ENCODE results near the gene PTPN20. TPM values are rescaled to one million over a fixed set of nuclear protein-coding genes. Genes with fewer than 3 reads are reported as not detected.

PTPN20 gene
- total and polyA plus RNA-seq, 10 donors = 0.39 to 13.9 (median 2.8) TPM

- Histone ChIP-seq H3K27ac (no peak overlapping the region), H3K4me1 (peaks cover 0 to 13% (median 5%) of the 10 kb centered on the region in 6 donors), H3K36me3 (no peaks in the 10 kb centered on the region), H3K9me3 (no peaks in the 10 kb centered on the region), H3K4me3 (no peak overlapping the region), H3K27me3 (replicated peaks in 1 of 7) (no peaks in the 10 kb centered on the region)
- no peak for TF ChIP-seq POLR2AphosphoS5 (IDR thresholded peaks at IDR 0.05)
- TF ChIP-seq POLR2A (IDR thresholded peaks at IDR 0.05) = no peak
- no peak for TF ChIP-seq CTCF (IDR thresholded peaks at IDR 0.05 in 8 of 11, conservative IDR thresholded peaks at IDR 0.05 in 3 of 11)
- peak; percentile 55 for DNase-seq
- WGBS, 5 donors = 82 to 90% (median 87%) methylated on average over 5 to 6 of the region's 6 CpGs
- intact Hi-C loops (cut with DNase I; ENCODE audit: low total_unique reads) = no loop called here
Observed at GRCh38 chr10:47049906-47050305, 138.7 kb downstream of the PTPN20 start.

- intact Hi-C loops (cut with DNase I; ENCODE audit: low total_unique reads) = no loop called here
- WGBS, 5 donors = 87 to 94% (median 90%) methylated on average over 16 of the region's 16 CpGs
- H3K36me3 ChIP-seq = no peaks in the 10 kb centered on the region
- no peaks in the 10 kb centered on the region for H3K27me3 ChIP-seq (replicated peaks in 1 of 7)
- peaks cover 0 to 17% (median 9%) of the 10 kb centered on the region in 6 donors for H3K4me1 ChIP-seq
- H3K4me3 ChIP-seq = no peak overlapping the region
- no peak overlapping the region for H3K27ac ChIP-seq
- TF ChIP-seq POLR2AphosphoS5 (IDR thresholded peaks at IDR 0.05) (no peak), CTCF (IDR thresholded peaks at IDR 0.05 in 8 of 11, conservative IDR thresholded peaks at IDR 0.05 in 3 of 11) (no peak), POLR2A (IDR thresholded peaks at IDR 0.05) (no peak)
- H3K9me3 ChIP-seq = no peaks in the 10 kb centered on the region
- peak; percentile 71 for DNase-seq
Observed at GRCh38 chr10:47050618-47051455, 139.6 kb downstream of the PTPN20 start.

- Histone ChIP-seq H3K36me3 (no peaks in the 10 kb centered on the region), H3K4me1 (peaks cover 0 to 21% (median 9%) of the 10 kb centered on the region in 6 donors), H3K27ac (no peak overlapping the region), H3K27me3 (replicated peaks in 1 of 7) (no peaks in the 10 kb centered on the region), H3K4me3 (no peak overlapping the region), H3K9me3 (no peaks in the 10 kb centered on the region)
- intact Hi-C loops (cut with DNase I; ENCODE audit: low total_unique reads) = no loop called here
- TF ChIP-seq CTCF (IDR thresholded peaks at IDR 0.05 in 8 of 11, conservative IDR thresholded peaks at IDR 0.05 in 3 of 11) = no peak
- DNase-seq = peak; percentile 60
- WGBS, 5 donors = 84 to 90% (median 86%) methylated on average over 5 of the region's 5 CpGs
Observed at GRCh38 chr10:47051741-47052238, 140.6 kb downstream of the PTPN20 start.
